Measurements from ENCODE around the gene PTPRR.
"Not testable (repeated sequence)": the region's sequence is repeated elsewhere in the genome, so short reads cannot be mapped to it uniquely, and the experiment has no call there.

PTPRR gene

DNA sequence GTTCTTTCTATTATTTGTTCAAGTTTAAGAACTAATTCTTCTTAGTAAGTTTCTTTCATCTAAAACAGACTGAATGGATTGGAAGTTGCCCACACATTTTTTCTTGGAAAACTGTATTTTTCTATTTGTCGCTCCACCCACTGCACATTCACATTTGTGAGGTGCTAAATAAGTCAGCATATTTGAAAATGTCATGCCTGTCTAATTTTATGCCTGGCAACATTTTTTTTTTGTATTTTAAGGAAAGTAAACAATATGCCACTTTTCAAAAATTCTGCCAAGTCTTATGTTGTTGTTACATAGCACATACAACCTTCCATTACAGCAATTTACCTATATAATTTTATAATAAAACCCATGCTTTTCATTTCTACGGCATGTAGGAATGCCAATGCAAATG, 170.6 kb downstream of the PTPRR start:
- DNase-seq (ENCODE audit: low read depth in 2 of 2, low spot score in 1 of 2) = no peak

DNA sequence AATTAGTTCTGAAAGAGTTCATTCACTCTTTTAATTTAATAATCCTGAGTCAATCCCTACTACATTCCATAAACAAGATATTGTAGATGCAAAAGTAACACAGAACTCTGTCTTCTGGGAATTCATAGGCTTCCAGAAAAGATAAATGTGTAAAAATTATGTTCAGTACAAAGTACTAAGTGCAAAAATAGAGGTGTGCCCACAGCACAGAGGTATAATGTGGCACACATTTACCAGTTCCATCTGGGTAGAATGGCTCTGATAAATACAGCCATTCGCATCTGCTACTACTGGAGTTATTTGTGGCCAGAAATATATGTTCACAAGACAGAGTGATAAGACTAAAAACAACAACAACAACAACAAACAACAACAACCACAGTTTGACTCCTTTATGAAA, 171.7 kb downstream of the PTPRR start:
- no peak for DNase-seq (ENCODE audit: low read depth in 2 of 2, low spot score in 1 of 2)

DNA sequence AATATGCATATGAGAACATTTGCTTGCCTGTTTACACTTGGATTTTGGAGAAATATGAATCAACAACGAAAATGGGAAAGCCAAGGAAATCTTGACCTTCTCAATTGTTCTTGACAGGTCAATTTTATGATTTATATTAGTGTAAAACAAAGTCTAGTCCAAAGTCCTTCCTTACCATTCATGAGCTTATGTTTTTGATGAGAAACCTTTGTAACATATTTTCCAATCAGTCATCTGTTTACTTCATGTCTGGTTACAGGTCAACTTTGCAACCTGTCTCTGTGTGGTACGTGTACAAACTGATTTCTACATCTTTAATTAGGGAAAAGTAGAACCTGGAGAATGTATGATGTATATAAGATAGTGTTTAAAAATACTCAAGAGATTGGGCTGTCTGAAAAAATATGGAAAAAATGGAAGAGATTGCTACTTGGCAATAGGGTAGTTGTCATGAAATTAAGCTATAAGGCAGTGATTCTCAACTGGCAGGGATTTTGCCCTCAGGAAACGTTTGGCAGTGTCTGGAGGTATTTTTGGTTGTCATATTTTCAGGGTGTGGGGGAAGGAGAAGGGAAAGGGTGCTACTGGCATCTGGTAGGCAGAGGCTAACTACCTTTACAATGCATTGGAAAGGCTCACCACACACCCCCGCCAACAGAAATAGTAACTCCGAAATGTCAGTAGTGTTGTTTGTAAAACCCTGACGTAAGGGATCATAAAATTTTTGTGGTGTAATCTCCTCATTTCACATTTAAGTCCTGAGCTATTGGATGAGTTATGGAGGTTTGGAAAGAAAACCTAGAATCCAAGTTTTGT, 172.9 kb downstream of the PTPRR start:
- DNase-seq (ENCODE audit: low read depth in 2 of 2, low spot score in 1 of 2) = no peak

DNA sequence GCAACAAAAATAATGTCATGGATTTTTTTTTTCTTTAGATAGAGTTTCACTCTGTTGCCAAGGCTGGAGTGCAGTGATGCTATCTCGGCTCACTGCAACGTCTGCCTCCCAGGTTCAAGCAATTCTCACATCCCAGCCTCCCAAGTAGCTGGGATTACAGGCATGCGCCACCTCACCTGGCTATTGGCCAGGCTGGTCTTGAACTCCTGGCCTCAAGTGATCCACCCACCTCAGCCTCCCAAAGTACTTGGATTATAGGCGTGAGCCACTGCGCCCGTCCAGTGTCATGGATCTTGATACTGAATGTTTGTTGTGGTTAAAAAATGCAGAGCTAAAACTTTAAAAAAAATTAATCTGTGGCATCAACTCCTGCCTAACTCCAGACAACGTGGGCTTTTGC, 175.5 kb downstream of the PTPRR start:
- no peak for DNase-seq (ENCODE audit: low read depth in 2 of 2, low spot score in 1 of 2)

DNA sequence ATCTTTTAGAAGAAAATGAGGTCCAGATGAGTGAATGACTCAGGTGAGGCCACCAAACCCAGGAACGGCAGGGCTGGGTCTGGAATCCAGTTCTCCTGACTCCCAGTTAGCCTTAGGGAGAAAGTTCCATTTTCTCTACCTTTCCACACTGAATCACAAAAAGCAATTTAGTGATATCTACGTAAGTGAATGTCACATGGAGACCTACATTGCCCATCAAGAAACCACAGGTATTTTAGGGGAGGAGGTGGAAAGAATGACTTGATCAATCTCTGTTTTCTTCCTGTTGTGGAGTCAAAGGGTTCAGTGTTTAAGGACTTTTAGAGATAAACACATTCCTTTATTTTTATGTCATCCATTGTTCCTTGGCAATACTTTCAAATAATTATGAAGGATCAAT, 176.4 kb downstream of the PTPRR start:
- DNase-seq (ENCODE audit: low read depth in 2 of 2, low spot score in 1 of 2) = no peak

DNA sequence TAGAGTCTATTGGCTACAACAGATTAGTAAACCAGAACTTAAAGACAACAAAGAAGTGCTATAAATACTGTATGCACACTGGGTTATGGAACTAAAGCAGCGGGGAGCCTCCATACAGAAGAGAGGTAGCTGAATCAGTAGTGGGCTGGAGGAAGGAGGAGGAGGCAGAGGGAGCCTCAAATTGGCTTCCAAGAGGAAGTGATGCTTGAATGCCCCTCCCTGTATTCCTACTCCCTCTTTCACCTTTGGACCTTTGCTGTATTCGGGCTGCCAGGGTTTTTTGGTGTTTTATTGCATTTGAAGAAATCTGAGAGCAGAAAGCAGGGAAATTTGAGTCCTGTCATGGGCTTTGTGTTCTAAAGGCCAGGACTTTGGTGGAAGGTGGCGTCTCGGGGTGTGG, 179.3 kb downstream of the PTPRR start:
- no peak for DNase-seq (ENCODE audit: low read depth in 2 of 2, low spot score in 1 of 2)

DNA sequence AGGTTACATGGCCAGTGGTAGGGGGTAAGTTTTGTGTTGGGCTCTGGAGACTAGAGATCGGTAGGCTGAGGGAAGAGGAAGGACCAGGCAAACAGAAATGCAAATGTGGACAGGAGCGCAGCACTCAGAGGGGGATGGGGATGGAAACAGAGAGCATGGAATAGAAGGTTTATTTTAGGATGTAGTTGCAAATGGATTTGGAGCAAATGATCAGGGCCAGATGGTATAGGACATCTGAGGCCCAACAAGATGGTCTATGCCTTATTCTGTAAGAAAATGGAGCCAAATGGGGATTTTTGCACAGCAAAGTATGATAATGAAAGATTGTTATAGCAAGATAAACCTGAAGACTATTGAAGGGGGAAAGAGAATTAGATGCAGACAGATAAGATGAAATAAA, 180.8 kb downstream of the PTPRR start:
- DNase-seq (ENCODE audit: low read depth in 2 of 2, low spot score in 1 of 2) = no peak

DNA sequence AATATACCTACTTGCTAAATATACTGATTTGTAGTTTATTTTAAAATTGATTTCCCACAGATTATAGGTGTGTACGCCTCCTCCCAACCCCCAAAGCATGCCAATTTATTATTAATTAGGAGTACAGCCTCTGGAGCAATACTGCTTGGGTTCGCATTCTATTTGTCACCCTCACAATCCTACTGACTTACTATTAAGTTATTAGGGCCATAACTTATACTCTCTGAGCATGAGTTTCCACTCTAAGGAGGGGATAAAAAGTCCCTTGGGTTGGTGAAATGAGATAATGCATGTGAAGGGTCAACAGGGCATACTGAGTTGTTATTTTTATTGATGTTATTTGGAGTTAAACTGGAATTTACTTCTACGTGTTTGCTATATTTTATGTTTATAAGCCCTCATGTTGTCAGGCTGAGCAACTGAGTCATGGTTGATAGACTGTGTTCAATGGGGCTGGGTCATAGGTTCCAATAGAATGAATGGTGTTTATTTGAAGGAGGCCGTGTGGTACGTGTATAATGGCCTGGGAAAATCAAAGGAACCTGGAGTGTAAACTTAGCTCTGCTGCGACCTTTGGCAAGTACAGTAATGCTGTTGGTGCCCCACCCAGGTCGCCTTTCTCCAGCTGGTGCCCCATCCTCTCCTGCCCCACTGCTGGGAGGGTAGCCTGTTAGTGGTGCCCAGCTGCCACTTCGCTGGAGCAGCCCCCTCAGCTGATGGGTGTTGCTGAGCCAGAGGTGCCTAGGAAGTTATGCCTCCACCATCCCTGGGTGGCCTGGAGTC, 184.0 kb downstream of the PTPRR start:
- DNase-seq (ENCODE audit: low read depth in 2 of 2, low spot score in 1 of 2) = no peak

DNA sequence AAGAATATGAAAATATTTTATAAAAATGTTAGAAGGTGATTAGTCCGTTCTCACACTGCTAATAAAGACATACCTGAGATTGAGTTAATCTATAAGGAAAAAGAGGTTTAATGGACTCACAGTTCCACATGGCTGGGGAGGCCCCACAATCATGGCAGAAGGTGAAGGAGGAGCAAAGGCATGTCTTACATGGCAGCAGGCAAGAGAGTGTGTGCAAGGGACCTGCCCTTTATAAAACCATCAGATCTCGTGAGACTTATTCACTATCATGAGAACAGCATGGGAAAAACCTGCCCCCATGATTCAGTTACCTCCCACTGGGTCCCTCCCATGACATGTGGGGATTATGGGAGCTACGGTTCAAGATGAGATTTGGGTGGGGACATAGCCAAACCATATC, 185.3 kb downstream of the PTPRR start:
- not testable (repeated sequence) for DNase-seq (ENCODE audit: low read depth in 2 of 2, low spot score in 1 of 2)

DNA sequence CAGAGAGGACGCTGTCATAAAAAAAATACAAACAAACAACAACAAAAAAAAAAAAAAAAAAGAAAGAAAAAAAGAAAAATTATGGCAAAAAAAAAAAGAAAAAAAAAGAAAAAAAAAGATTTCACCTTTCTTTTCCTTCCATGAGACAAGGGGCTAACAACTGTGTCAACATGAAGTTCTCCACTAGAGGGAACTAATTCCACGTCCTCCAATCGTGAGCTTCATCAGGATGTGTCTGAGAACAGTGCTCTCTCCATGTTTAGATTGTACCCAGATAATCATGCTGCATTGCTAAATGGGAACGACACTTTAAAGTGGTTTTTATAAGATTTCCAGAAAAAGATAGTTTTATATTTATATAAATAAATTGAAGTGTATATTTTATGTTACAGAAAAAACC, 187.2 kb downstream of the PTPRR start:
- no peak for DNase-seq (ENCODE audit: low read depth in 2 of 2, low spot score in 1 of 2)

DNA sequence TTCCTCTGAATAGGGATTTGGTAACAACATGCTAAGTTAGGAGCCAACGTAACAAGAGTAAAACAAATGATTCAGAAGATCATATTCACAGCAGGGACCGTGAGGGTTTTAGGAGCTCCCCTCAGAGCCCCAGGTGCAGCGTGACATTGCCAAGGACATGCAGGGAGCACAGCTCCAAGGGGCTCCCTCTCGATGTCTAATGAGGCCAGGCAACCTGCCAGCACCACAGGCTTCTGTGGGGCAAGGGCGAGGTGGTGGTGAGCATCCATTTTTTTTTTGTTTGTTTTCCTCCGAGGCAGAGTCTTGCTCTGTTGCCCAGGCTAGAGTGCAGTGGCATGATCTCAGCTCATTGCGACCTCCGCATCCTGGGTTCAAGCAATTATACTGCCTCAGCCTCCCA, 188.3 kb downstream of the PTPRR start:
- DNase-seq (ENCODE audit: low read depth in 2 of 2, low spot score in 1 of 2) = no peak

DNA sequence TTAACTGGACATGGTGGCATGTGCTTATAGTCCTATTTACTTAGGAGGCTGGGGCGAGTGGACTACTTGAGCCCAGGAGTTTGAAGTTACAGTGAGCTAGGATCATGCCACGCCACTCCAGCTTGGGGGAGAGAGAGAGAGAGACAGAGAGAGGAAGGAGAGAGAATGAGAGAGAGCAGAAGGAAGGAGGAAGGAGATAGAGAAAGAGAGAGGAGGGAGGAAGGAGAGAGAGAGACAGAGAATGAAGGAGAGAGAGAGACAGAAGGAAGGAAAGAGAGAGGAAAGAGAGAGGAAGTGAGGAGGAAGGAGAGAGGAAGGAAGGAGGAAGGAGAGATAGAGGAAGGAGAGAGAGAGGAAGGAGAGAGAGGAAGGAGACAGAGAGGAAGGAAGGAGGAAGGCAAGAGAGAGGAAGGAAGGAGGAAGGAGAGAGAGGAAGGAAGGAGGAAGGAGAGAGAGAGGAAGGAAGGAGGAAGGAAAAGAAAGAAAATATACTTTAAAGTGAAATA, 189.8 kb downstream of the PTPRR start:
- DNase-seq (ENCODE audit: low read depth in 2 of 2, low spot score in 1 of 2) = no peak

DNA sequence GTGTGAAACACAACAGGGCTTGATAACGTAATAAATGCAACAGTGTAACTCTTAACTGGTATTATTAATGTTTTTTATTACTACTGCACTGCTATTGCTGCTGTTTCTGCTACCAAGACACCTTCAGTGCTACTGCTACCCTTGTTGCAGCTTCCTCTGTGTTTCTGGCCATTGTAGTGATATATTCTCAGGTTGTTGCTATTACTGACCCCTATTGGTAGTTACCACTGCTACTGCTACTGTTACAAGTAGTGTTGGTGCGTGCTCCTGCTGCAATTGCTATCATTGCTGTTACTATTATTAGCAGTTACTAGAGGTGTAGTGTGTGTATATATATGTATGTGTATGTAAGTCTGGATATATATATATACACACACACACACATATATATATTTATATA, 196.1 kb downstream of the PTPRR start:
- no peak for DNase-seq (ENCODE audit: low read depth in 2 of 2, low spot score in 1 of 2)

DNA sequence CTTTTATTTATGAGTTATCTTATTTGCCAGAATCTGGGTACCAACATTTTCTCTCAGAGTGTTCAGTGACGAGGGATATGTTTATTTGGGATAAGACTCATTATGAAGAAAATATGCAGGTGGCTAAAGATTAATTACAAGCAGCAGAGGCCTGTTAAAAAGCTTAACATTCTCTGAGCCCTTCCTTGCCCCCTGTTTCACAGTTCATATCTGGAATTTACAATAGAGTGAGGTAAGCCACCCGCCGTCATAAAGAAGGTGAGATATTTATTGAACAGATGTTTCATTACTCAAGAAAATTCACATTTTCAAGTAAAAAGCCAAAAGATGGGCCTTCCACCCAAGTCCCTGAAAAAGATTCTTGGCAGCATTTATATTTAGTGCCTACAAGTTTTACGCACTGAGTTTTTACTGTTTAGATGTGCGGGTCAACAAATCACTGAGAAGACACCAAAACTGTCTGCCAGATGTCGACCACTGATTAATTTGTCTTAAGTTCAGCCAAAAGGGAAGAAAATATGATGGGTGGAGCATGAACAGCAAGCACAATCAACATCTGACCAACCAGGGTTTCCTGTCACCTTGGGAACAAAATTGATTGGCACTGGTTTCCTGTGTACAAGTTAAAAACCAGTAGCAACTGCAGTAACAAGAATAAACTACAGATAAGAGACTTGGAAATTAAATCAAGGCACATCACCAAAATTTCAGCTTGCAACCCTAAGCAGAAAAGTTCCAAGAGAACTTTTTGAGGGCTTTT, 197.8 kb downstream of the PTPRR start:
- DNase-seq (ENCODE audit: low read depth in 2 of 2, low spot score in 1 of 2) = no peak

DNA sequence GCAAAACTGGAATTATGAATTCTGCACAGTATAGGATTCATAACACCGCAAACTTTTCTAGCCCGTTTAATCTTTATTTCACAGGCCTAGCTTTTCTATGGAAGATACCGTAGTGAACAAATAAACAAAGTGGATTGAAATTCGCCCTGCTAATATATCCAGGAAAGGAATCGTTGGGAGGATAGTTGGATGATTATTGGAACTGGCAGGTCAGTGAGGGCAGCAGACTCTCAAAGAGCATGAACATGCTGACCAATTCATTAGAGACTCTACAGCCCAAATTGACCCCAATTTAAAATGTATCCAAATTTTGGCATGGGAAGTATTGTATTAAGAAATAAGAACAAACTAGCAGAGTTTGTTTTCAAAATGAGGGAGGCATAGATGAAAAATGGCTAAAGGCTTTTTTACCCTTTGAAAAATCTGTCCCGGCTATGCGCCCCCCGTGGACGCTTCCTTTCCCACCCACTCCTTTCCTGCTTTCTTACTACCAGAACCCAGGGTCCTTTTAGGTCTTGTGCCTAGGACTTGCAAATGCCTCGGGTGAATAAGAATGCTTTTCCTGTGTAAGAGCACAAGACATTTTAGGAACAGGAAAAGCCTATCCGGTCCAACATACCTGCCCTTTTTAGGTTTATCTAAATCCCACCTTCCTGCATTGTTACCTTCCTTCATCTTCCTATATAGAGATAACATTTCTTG, 198.7 kb downstream of the PTPRR start:
- no peak for DNase-seq (ENCODE audit: low read depth in 2 of 2, low spot score in 1 of 2)

DNA sequence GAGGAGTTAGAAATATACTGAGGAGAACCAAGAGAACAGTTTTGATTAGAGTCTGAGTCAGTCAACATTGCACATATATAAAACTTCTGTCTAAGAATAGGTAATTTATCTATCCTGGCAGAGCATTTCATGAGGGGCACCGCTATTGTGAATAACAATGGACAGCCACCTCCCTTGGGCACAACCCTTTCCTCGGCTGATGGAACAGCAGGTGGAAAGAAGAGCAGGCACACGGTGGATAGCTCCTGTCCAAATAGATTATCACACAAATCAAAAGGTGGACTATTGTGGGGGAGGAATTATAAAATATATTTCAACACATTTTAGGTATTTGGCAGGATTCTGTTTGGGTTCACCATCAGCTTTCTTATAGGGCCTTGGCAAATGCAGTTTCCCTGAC, 199.3 kb downstream of the PTPRR start:
- no peak for DNase-seq (ENCODE audit: low read depth in 2 of 2, low spot score in 1 of 2)

DNA sequence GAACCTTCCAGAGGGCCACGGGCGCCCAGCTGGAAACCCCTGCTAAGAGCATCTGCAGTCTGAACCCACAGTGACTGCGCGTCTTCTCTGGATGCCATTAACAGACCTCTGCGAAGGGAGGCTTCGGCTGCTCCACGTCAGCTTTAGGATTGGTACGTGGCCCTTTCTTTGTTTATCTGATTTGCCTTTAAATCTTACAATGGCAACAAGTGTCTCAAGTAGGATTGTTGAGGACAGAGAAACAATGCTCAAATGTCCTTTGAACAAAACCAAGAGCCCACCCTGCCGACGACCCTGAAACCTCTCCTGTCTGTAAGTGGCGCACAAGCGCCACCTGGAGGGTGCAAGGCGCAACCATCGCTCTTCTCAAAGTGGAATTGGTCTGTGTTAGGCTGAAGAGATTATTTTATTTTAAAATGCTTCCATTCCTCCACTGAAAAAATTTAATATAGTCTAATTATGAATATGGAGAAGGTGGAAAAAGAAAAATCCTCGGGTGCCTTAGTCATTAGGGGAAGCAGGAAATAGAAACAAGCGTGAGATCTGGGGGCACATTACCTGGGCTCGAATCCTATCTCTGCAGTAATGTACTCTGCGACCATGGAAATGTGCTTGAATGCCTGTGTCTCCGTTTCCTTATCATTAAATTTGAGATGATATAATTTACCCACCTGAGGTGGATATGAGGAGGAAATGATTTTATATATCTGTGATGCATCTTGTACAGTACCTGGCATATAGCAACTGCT, 200.7 kb downstream of the PTPRR start:
- no peak for DNase-seq (ENCODE audit: low read depth in 2 of 2, low spot score in 1 of 2)

DNA sequence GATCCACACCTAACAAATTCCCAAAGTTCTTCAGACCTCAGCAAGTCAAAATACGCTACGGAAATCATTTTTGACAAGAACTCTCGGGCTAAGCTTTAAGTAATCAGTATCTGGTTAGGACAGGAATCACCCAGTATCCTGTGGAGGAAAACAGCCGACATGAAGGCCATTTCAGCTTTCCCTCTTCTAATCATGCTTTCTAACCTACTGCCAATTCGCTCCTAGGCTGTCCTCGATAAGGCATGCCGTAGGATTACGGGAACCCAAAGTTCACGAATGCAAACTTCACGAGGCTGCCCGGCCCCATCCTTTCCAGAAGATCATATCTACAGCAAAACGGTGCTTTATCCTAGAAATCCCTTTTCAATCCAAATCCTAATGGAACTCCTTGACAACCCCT, 201.5 kb downstream of the PTPRR start:
- no peak for DNase-seq (ENCODE audit: low read depth in 2 of 2, low spot score in 1 of 2)

DNA sequence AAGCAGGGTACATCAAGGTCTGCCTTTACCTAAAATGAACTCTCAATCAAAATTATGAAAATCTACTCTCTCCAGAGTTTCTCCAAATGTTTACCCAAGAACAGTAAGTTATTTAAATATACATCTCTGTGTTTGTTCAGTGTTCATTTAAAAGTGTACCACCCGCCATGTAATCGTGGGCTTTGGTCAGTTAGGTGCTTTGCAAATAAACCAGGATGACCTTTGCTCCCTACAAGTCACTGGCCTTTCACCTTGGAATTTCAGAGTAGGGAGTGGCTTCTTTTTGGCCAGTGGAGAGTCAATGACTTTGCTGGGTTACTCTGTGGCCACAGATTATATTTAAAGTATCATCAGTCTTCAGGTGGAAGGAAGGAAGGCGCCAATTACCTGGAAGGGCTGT, 208.7 kb downstream of the PTPRR start:
- DNase-seq (ENCODE audit: low read depth in 2 of 2, low spot score in 1 of 2) = no peak

DNA sequence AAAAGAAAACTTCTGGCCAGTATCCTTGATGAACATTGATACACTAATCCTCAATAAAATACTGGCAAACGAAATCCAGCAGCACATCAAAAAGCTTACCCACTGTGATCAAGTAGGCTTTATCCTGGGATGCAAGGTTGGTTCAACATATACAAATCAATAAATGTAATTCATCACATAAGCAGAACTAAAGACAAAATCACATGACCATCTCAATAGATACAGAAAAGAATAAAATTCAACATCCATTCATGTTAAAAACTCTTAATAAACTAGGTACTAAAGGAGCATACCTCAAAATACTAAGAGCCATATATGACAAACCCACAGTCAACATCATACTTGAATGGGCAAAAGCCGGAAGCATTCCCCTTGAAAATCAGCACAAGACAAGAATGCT, 211.5 kb downstream of the PTPRR start:
- no peak for DNase-seq (ENCODE audit: low read depth in 2 of 2, low spot score in 1 of 2)
